T-helper 2 cell treated with Interferon-gamma antibody and Interleukin-4, amounts not matched to agents 5 μg/mL and 100 μg/mL, for 36 hours (primary cell): ENCODE measurements around the gene PLAU.
A peak's percentile ranks its signal among the peaks of the same experiment; 100 is the strongest.

ENCODE experiments used
- DNase-seq: peaks from one replicate; pipeline ENCODE4 v3.0.0; 2021; ENCODE audit warnings: low spot score
- H3K27ac Mint-ChIP-seq: one replicate; pipeline ENCODE4 v1.8.0; 2021; ENCODE audit warnings: mild to moderate bottlenecking, mixed read lengths
- H3K27me3 Mint-ChIP-seq: one replicate; pipeline ENCODE4 v1.8.0; 2021; ENCODE audit warnings: low read depth, mixed read lengths
- H3K36me3 Mint-ChIP-seq: one replicate; pipeline ENCODE4 v1.8.0; 2021; ENCODE audit warnings: low read depth, mixed read lengths
- H3K4me1 Mint-ChIP-seq: one replicate; pipeline ENCODE4 v1.8.0; 2021; ENCODE audit warnings: low read depth, mixed read lengths
- H3K4me3 Mint-ChIP-seq: one replicate; pipeline ENCODE4 v1.8.0; 2022; ENCODE audit warnings: mild to moderate bottlenecking, moderate library complexity, mixed read lengths
- H3K9me3 Mint-ChIP-seq: one replicate; pipeline ENCODE4 v1.8.0; 2021; ENCODE audit warnings: mixed read lengths

The PLAU gene

GRCh38 chr10:73898730-73899410 is 12.1 kb upstream of the PLAU start:
- Mint-ChIP-seq H3K27ac (no peak overlapping the region), H3K4me1 (peaks cover 9% of the 10 kb centered on the region), H3K9me3 (no peaks in the 10 kb centered on the region), H3K4me3 (no peak overlapping the region), H3K27me3 (peaks cover 9% of the 10 kb centered on the region), H3K36me3 (no peaks in the 10 kb centered on the region)
- DNase-seq = no peak

DNA sequence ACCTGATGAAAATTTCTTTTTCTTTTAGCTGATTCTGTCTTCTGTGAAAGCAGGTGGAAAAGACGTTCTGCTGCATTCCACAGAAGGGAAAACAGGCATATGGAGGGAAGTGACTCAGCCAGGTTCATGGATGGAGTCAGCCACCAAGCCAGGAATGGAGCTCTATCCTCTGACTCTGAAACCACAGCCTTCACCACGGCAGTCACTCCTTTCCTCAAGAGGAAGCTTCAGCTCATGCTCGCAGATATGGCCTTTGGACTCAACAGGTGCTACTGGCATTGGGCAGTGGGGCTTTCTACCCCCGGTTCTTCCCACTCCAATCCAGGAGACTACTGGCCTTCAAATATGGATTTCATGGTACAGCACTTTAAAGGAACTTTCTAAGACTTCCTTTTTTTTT is 11.5 kb upstream of the PLAU start:
- peaks cover 9% of the 10 kb centered on the region for H3K4me1 Mint-ChIP-seq
- H3K9me3 Mint-ChIP-seq = no peaks in the 10 kb centered on the region
- no peak overlapping the region for H3K4me3 Mint-ChIP-seq
- H3K36me3 Mint-ChIP-seq = no peaks in the 10 kb centered on the region
- H3K27me3 Mint-ChIP-seq = peaks cover 9% of the 10 kb centered on the region
- DNase-seq = no peak
- H3K27ac Mint-ChIP-seq = no peak overlapping the region

- H3K4me1 Mint-ChIP-seq = peaks cover 5% of the 10 kb centered on the region
Measured at GRCh38 chr10:73900064-73900463, 10.9 kb upstream of the PLAU start.

GRCh38 chr10:73901261-73901660 is 9.7 kb upstream of the PLAU start:
- no peak overlapping the region for H3K27ac Mint-ChIP-seq
- H3K36me3 Mint-ChIP-seq = no peaks in the 10 kb centered on the region
- no peaks in the 10 kb centered on the region for H3K9me3 Mint-ChIP-seq
- H3K4me3 Mint-ChIP-seq = no peak overlapping the region
- peaks cover 12% of the 10 kb centered on the region for H3K27me3 Mint-ChIP-seq
- no peak for DNase-seq
- peaks cover 8% of the 10 kb centered on the region for H3K4me1 Mint-ChIP-seq

More at GRCh38 chr10:73900064-73900463, 10.9 kb upstream of the PLAU start:
- H3K9me3 Mint-ChIP-seq = no peaks in the 10 kb centered on the region
- H3K4me3 Mint-ChIP-seq = no peak overlapping the region
- no peaks in the 10 kb centered on the region for H3K36me3 Mint-ChIP-seq
- H3K27ac Mint-ChIP-seq = no peak overlapping the region
- DNase-seq = no peak
- H3K27me3 Mint-ChIP-seq = peaks cover 9% of the 10 kb centered on the region

GRCh38 chr10:73902351-73902750 is 8.6 kb upstream of the PLAU start:
- H3K36me3 Mint-ChIP-seq = no peaks in the 10 kb centered on the region
- H3K4me1 Mint-ChIP-seq = peaks cover 11% of the 10 kb centered on the region
- H3K27ac Mint-ChIP-seq = no peak overlapping the region
- no peak overlapping the region for H3K4me3 Mint-ChIP-seq
- peaks cover 12% of the 10 kb centered on the region for H3K27me3 Mint-ChIP-seq
- DNase-seq = no peak
- no peaks in the 10 kb centered on the region for H3K9me3 Mint-ChIP-seq

GRCh38 chr10:73905256-73906020 is 5.5 kb upstream of the PLAU start:
- Mint-ChIP-seq H3K4me1 (peaks cover 37% of the 10 kb centered on the region), H3K36me3 (no peaks in the 10 kb centered on the region), H3K4me3 (no peak overlapping the region), H3K9me3 (no peaks in the 10 kb centered on the region), H3K27me3 (peaks cover 10% of the 10 kb centered on the region), H3K27ac (no peak overlapping the region)
- no peak for DNase-seq

DNA sequence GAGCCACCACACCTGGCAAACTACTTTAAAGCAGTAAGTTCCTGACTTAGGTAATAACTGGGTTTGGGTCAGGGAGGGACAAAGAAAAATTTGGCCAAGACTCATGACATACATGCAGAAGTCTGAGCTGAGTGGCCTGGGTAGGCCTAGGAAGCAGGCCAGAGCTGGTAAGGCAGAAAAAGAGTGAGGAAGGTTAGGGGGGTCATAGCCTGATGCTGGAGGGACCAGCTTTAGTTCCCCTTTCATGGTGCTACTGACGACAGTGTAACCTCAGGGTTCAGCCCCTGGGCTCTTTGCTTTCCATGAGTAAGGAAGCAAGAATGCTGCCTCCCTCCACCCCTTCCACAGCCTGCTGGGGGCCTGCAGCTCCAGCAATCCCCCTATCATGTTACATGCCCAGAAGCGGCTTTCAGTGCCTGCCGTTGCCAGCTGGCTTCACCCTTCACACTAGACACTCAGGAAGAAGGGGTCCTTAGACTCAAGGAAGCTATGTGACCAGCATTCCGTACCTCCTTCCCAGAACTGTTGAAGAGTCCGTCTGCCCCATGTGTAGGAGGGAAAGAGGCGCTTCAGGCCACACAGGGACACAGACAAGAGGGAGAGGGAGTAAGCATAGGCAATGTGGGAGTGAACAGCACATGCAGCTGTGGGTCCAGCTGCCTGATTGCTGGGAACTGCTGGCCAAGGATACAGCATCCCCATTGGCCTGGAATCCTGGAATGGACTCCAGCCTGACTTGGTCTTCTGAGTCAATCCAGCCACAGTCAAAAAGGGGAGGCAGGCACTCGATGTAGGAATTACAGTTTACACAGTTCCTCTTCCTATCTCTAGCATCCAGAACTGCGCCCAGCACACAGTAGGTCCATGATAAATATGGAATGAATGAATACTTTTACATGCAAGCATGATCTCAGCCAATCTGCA is 4.1 kb upstream of the PLAU start:
- peaks cover 10% of the 10 kb centered on the region for H3K27me3 Mint-ChIP-seq
- H3K4me3 Mint-ChIP-seq = no peak overlapping the region
- no peak overlapping the region for H3K27ac Mint-ChIP-seq
- no peak for DNase-seq
- H3K4me1 Mint-ChIP-seq = peaks cover 44% of the 10 kb centered on the region
- H3K36me3 Mint-ChIP-seq = peaks cover 5% of the 10 kb centered on the region
- H3K9me3 Mint-ChIP-seq = no peaks in the 10 kb centered on the region

DNA sequence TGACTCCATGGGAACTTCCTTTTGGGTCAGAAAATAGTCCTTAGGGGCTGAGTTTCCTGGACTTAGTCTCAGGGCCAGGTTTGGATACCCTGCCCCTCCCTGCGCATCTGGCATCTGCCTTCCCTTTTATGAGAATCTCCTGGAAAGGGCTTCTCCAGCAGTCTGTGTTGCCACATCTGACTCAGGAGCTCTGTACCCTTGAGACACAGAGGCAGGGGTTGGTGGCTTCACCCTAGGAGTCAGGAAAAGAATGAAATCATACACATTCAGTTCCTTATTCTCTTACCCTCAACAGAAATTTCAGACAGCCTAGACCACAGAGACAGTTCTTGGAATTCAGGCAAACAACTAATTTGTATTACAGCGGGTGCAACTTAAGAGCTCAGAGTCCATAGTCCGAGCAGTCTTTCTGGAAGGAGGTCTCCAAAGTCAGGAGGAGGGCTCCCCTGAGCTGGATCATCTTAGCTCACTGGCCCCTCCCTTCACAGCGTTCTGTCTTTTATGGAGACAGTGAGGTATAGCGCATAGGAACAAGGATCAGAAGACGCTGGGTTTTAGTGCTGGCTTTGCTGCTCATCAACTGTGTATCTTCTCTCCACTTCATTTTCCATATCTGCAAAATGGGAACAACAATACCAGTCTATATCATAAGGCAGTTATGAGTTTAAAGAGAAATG is 3.0 kb upstream of the PLAU start:
- Mint-ChIP-seq H3K9me3 (no peaks in the 10 kb centered on the region), H3K36me3 (peaks cover 11% of the 10 kb centered on the region), H3K4me1 (peaks cover 42% of the 10 kb centered on the region), H3K27ac (peak overlapping the region; percentile 90), H3K4me3 (peak overlapping the region; percentile 82), H3K27me3 (peaks cover 9% of the 10 kb centered on the region)
- no peak for DNase-seq

GRCh38 chr10:73908853-73909539 is 1.9 kb upstream of the PLAU start:
- peak; percentile 75 for DNase-seq
- peak overlapping the region; percentile 82 for H3K4me3 Mint-ChIP-seq
- peak overlapping the region; percentile 90 for H3K27ac Mint-ChIP-seq
- H3K27me3 Mint-ChIP-seq = peaks cover 11% of the 10 kb centered on the region
- peaks cover 19% of the 10 kb centered on the region for H3K36me3 Mint-ChIP-seq
- no peaks in the 10 kb centered on the region for H3K9me3 Mint-ChIP-seq
- peaks cover 42% of the 10 kb centered on the region for H3K4me1 Mint-ChIP-seq

DNA sequence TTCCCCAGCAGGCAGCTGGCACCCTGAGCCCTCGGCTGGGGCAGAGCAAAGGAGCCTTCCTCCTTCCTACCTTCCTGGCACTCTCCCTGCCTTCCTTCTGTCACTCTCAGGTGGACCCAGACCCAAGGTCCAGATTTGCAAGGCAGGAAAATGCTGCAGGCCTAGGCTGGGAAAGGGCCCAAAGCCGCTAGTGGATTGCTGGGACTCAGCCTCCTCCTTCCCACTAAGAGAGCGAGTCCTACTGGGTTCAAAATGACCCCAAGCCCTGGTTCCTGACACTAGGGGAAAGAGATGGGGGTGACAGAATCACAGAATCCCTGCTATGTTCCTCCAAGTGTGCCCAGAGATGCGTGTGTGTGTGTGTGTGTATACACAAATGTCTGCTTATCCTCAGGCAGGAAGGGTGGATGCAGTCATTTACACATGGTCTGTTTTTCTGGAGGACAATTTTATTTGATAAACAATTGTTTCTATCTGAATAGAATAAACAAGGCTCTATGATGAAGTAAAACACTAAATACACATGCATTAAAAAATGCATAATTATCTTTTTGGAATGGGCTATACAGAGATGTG is 1.3 kb upstream of the PLAU start:
- Mint-ChIP-seq H3K9me3 (no peaks in the 10 kb centered on the region), H3K36me3 (peaks cover 20% of the 10 kb centered on the region), H3K4me1 (peaks cover 42% of the 10 kb centered on the region), H3K27me3 (peaks cover 11% of the 10 kb centered on the region), H3K27ac (peak overlapping the region; percentile 90), H3K4me3 (peak overlapping the region; percentile 82)
- no peak for DNase-seq

GRCh38 chr10:73910401-73910763 is 550 bp upstream of the PLAU start:
- H3K36me3 Mint-ChIP-seq = peaks cover 27% of the 10 kb centered on the region
- H3K4me1 Mint-ChIP-seq = peaks cover 41% of the 10 kb centered on the region
- H3K27ac Mint-ChIP-seq = peak overlapping the region; percentile 60
- peak overlapping the region; percentile 82 for H3K4me3 Mint-ChIP-seq
- no peak for DNase-seq
- H3K9me3 Mint-ChIP-seq = no peaks in the 10 kb centered on the region
- peaks cover 9% of the 10 kb centered on the region for H3K27me3 Mint-ChIP-seq

- Mint-ChIP-seq H3K4me3 (peak overlapping the region; percentile 96), H3K9me3 (no peaks in the 10 kb centered on the region), H3K27ac (peak overlapping the region; percentile 91), H3K36me3 (peaks cover 37% of the 10 kb centered on the region), H3K4me1 (peaks cover 42% of the 10 kb centered on the region), H3K27me3 (peaks cover 8% of the 10 kb centered on the region)
- DNase-seq = no peak
Measured at GRCh38 chr10:73911553-73912004, 647 bp downstream of the PLAU start.

- no peak overlapping the region for H3K4me3 Mint-ChIP-seq
- H3K27ac Mint-ChIP-seq = no peak overlapping the region
- H3K27me3 Mint-ChIP-seq = peaks cover 8% of the 10 kb centered on the region
- DNase-seq = no peak
- peaks cover 53% of the 10 kb centered on the region for H3K36me3 Mint-ChIP-seq
- peaks cover 32% of the 10 kb centered on the region for H3K4me1 Mint-ChIP-seq
- H3K9me3 Mint-ChIP-seq = peaks cover 7% of the 10 kb centered on the region
Measured at GRCh38 chr10:73914036-73914435, 3.1 kb downstream of the PLAU start.
